ENCODE results near the gene LOXL1. TPM values are rescaled to one million over a fixed set of nuclear protein-coding genes. Genes with fewer than 3 reads are reported as not detected.
A peak's percentile ranks its signal among the peaks of the same experiment; 100 is the strongest.

LOXL1 gene
- total and polyA plus RNA-seq, 3 experiments from 2014 or later, result 1.3 to 3.1 (median 1.5) TPM

DNA sequence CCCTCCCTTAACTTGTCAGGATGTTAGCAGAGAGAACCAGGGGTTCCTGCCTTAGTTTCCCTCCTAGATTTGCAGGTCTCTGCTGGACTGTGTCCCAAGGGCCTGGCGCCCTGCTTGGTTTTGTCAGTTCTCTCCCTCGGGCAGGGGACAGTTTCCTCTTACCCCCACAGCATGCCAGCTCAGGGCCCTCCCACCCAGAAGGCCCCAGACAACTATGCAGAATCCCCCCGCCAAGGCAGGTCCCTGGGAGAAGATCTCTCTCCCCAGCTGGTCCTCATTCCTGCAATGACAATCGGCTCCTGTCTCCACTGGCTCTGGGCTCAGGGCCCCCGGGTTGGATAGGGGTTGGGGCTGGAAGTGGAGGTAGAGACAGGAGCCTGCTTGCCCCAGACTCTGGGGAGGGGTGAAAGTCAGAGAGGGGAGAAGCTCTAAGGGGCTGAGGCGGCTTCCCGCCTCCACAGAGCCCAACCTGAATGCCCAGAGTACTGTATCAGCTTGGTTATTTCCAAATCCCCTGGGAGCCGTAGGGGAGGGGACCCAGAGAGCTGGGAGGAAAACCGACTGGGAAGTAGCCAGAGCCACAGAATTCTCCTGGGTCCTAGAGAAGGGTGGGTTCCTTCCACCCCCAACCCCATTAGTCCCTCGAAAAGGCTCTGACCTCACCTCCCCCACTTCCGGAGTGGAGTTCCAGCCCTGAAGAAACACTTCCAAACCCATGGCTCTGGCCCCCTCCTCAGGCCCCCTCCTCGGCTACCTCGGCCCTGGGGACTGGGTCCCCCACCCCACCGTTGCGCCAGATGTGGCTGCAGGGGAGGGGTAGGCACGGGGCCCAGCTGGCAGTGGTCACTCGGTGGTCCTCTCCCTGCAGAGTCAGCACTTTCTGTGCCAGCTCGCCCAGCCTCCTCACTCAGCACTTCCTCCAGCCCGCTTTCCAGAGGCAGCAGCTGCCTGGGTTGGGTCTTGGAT lies 3.8 kb upstream of the LOXL1 start:
- Histone ChIP-seq H3K27ac (ENCODE audit: low read depth, low read length) (no peak overlapping the region), H3K4me3 (ENCODE audit: low read length) (no peak overlapping the region), H3K4me1 (ENCODE audit: insufficient read depth, low read length) (peaks cover 24% of the 10 kb centered on the region), H3K36me3 (ENCODE audit: insufficient read depth, low read length) (no peaks in the 10 kb centered on the region), H3K9me3 (ENCODE audit: low read length) (no peaks in the 10 kb centered on the region), H3K27me3 (ENCODE audit: insufficient read depth, low read length, poor library complexity, severe bottlenecking) (no peaks in the 10 kb centered on the region)
- ChIA-PET CTCF (interaction anchor here (1.4 to 1.6 kb wide), 2 partner anchors 8 to 13 kb away, joined by 3 read pairs; no protein-coding TSS in a partner anchor), POLR2A (no interaction called here)
- H3K27me3 Mint-ChIP-seq, result no peaks in the 10 kb centered on the region
- peak overlapping the region in 4 of 8 donors; percentile 46 to 80 (median 67) for H3K27ac Mint-ChIP-seq
- peaks cover 15 to 21% (median 17%) of the 10 kb centered on the region in 3 donors for H3K36me3 Mint-ChIP-seq
- H3K9me3 Mint-ChIP-seq, result peaks cover 4 to 7% (median 6%) of the 10 kb centered on the region in 5 donors
- no peak for DNase-seq
- H3K4me1 Mint-ChIP-seq, result peaks cover 31 to 52% (median 39%) of the 10 kb centered on the region in 3 donors
- peak overlapping the region in 1 of 7 donors; percentile 32 for H3K4me3 Mint-ChIP-seq

DNA sequence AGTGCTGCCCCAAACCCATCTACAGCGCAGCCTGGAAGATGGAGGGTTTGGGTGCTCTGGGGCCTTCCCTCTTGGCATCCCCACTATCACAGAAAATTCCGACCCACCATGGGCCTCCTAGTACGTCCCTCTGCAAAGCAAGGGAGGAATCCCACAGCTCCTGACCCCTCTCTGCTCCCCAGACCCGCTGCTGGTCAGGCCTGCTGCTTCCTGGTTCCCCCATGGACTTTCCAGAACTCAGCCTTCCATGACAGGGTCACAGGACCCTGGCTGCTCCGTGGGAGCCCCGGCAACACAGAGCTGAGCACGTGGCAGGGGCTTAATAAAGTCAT lies 3.1 kb upstream of the LOXL1 start:
- Mint-ChIP-seq H3K36me3 (peaks cover 9 to 15% (median 10%) of the 10 kb centered on the region in 3 donors), H3K4me1 (peaks cover 34 to 55% (median 43%) of the 10 kb centered on the region in 3 donors), H3K4me3 (peak overlapping the region in 1 of 7 donors; percentile 18), H3K27ac (peak overlapping the region in 5 of 8 donors; percentile 24 to 80 (median 68)), H3K9me3 (peaks cover under 1 to 3% (median under 1%) of the 10 kb centered on the region in 5 donors), H3K27me3 (no peaks in the 10 kb centered on the region)
- CTCF ChIA-PET, result interaction anchor here (1.4 kb wide), 2 partner anchors 9 to 28 kb away, joined by 3 read pairs; no protein-coding TSS in a partner anchor
- Histone ChIP-seq H3K27ac (ENCODE audit: low read depth, low read length) (no peak overlapping the region), H3K36me3 (ENCODE audit: insufficient read depth, low read length) (no peaks in the 10 kb centered on the region), H3K4me3 (ENCODE audit: low read length) (no peak overlapping the region), H3K4me1 (ENCODE audit: insufficient read depth, low read length) (peaks cover 27% of the 10 kb centered on the region), H3K9me3 (ENCODE audit: low read length) (no peaks in the 10 kb centered on the region), H3K27me3 (ENCODE audit: insufficient read depth, low read length, poor library complexity, severe bottlenecking) (no peaks in the 10 kb centered on the region)
- DNase-seq, result no peak
- POLR2A ChIA-PET, result no interaction called here

GRCh38 chr15:73923488-73924164 lies 2.6 kb upstream of the LOXL1 start:
- H3K4me3 ChIP-seq (ENCODE audit: low read length), result no peak overlapping the region
- H3K27me3 ChIP-seq (ENCODE audit: insufficient read depth, low read length, poor library complexity, severe bottlenecking), result no peaks in the 10 kb centered on the region
- peaks cover 5 to 10% (median 6%) of the 10 kb centered on the region in 3 donors for H3K36me3 Mint-ChIP-seq
- H3K9me3 ChIP-seq (ENCODE audit: low read length), result no peaks in the 10 kb centered on the region
- H3K4me3 Mint-ChIP-seq, result peak overlapping the region in 2 of 7 donors; percentile 36 to 77
- CTCF ChIA-PET, result interaction anchor here (1.0 to 1.4 kb wide), 3 partner anchors 9 to 50 kb away, joined by 3 read pairs; no protein-coding TSS in a partner anchor
- H3K9me3 Mint-ChIP-seq, result no peaks in the 10 kb centered on the region
- H3K27ac ChIP-seq (ENCODE audit: low read depth, low read length), result no peak overlapping the region
- POLR2A ChIA-PET, result interaction anchor here (0.7 kb wide), 1 partner anchor 375 kb away, joined by 3 read pairs; no protein-coding TSS in a partner anchor
- peaks cover 36 to 58% (median 46%) of the 10 kb centered on the region in 3 donors for H3K4me1 Mint-ChIP-seq
- H3K27ac Mint-ChIP-seq, result peak overlapping the region; percentile 68 to 89 (median 82)
- H3K4me1 ChIP-seq (ENCODE audit: insufficient read depth, low read length), result peaks cover 30% of the 10 kb centered on the region
- no peaks in the 10 kb centered on the region for H3K27me3 Mint-ChIP-seq
- no peaks in the 10 kb centered on the region for H3K36me3 ChIP-seq (ENCODE audit: insufficient read depth, low read length)
- no peak for DNase-seq

DNA sequence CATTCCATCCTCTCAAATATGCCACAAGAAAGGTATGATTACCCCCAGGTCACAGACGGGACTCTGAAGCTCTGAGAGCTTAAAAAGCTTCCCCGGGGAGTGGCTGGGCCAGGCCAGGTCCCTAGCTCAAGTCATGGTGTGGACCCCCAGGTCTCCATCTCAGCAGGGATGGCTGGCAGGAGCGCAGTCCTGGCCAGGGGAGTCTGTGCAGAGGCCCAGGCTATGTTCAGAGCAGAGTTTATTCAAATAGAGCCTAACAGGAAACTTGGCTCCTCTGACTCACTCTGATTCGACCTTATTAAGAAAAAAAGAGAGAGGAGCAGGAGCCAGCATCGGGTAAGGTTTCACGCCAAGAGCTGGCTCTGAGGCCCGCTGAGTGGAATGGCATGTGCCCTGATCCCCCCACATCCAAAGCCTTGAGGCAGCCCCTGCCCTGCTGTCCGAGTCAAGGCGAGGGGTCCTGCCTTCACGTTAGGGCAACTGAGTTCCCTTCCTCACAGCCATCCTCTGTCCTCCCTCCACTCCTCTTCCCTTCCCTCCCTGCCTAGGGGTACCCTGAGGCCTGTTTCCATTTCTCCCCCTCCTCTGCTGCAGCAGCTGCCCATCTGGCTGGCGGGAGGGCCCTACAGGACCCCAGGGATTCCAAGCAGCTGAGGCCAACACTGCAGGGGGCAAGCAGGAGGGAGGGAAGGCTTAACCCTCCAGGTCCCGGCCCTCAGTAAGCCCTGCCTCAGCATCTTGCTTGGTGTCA lies 1.9 kb upstream of the LOXL1 start:
- no peaks in the 10 kb centered on the region for H3K9me3 ChIP-seq (ENCODE audit: low read length)
- Mint-ChIP-seq H3K4me1 (peaks cover 37 to 65% (median 52%) of the 10 kb centered on the region in 3 donors), H3K27me3 (no peaks in the 10 kb centered on the region), H3K27ac (peak overlapping the region; percentile 68 to 89 (median 82)), H3K9me3 (no peaks in the 10 kb centered on the region), H3K4me3 (peak overlapping the region in 5 of 7 donors; percentile 10 to 77 (median 44)), H3K36me3 (peaks cover 0 to 4% (median 1%) of the 10 kb centered on the region in 3 donors)
- no peaks in the 10 kb centered on the region for H3K36me3 ChIP-seq (ENCODE audit: insufficient read depth, low read length)
- H3K4me1 ChIP-seq (ENCODE audit: insufficient read depth, low read length), result peaks cover 30% of the 10 kb centered on the region
- no peak for DNase-seq
- H3K4me3 ChIP-seq (ENCODE audit: low read length), result no peak overlapping the region
- H3K27me3 ChIP-seq (ENCODE audit: insufficient read depth, low read length, poor library complexity, severe bottlenecking), result no peaks in the 10 kb centered on the region
- ChIA-PET POLR2A (interaction anchor here (0.7 kb wide), 1 partner anchor 375 kb away, joined by 3 read pairs; no protein-coding TSS in a partner anchor), CTCF (interaction anchor here (0.5 to 1.4 kb wide), 3 partner anchors 27 to 103 kb away, joined by 3 read pairs; no protein-coding TSS in a partner anchor)
- H3K27ac ChIP-seq (ENCODE audit: low read depth, low read length), result no peak overlapping the region

DNA sequence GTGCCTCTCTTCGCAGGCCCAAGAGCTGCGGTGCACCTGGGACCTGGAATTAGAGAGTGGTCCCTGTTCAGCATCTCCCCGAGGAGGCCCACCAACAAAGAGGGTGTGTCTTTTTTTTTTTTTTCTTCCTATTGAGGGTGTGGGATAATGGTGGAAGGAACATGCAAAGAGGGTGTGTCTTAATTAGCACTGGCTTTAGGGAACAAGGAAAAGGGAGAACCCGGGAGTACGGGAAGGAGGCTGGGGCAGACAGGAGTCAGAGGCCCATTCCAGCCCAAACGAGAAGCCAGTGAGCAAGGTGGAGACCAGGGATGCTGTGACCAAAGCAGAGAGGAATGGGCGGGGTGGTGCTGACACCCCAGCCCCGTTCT lies 429 bp upstream of the LOXL1 start:
- no peaks in the 10 kb centered on the region for H3K9me3 Mint-ChIP-seq
- Histone ChIP-seq H3K36me3 (ENCODE audit: insufficient read depth, low read length) (no peaks in the 10 kb centered on the region), H3K9me3 (ENCODE audit: low read length) (no peaks in the 10 kb centered on the region), H3K4me1 (ENCODE audit: insufficient read depth, low read length) (peaks cover 28% of the 10 kb centered on the region), H3K4me3 (ENCODE audit: low read length) (no peak overlapping the region), H3K27me3 (ENCODE audit: insufficient read depth, low read length, poor library complexity, severe bottlenecking) (no peaks in the 10 kb centered on the region), H3K27ac (ENCODE audit: low read depth, low read length) (no peak overlapping the region)
- H3K27me3 Mint-ChIP-seq, result no peaks in the 10 kb centered on the region
- no peak for DNase-seq
- peak overlapping the region; percentile 47 to 84 (median 66) for H3K27ac Mint-ChIP-seq
- no peaks in the 10 kb centered on the region for H3K36me3 Mint-ChIP-seq
- ChIA-PET POLR2A (no interaction called here), CTCF (interaction anchor here (2.5 kb wide), 1 partner anchor 10 kb away, joined by 11 read pairs; no protein-coding TSS in a partner anchor)
- peaks cover 32 to 55% (median 43%) of the 10 kb centered on the region in 3 donors for H3K4me1 Mint-ChIP-seq
- peak overlapping the region; percentile 59 to 89 (median 77) for H3K4me3 Mint-ChIP-seq

GRCh38 chr15:73927003-73927475 lies 777 bp downstream of the LOXL1 start:
- Mint-ChIP-seq H3K9me3 (no peaks in the 10 kb centered on the region), H3K27ac (no peak overlapping the region), H3K27me3 (no peaks in the 10 kb centered on the region), H3K36me3 (no peaks in the 10 kb centered on the region), H3K4me1 (peaks cover 32 to 53% (median 43%) of the 10 kb centered on the region in 3 donors), H3K4me3 (peak overlapping the region in 6 of 7 donors; percentile 28 to 73 (median 54))
- H3K9me3 ChIP-seq (ENCODE audit: low read length), result no peaks in the 10 kb centered on the region
- POLR2A ChIA-PET, result interaction anchor here (0.6 to 0.7 kb wide), 4 partner anchors 24 to 1014 kb away, joined by 3 to 4 read pairs (median 4); no protein-coding TSS in a partner anchor
- H3K27ac ChIP-seq (ENCODE audit: low read depth, low read length), result no peak overlapping the region
- H3K4me1 ChIP-seq (ENCODE audit: insufficient read depth, low read length), result peaks cover 21% of the 10 kb centered on the region
- peak in 3 of 5 donors; percentile 33 to 65 (median 36) for DNase-seq
- H3K4me3 ChIP-seq (ENCODE audit: low read length), result peak overlapping the region; percentile 39
- H3K36me3 ChIP-seq (ENCODE audit: insufficient read depth, low read length), result no peaks in the 10 kb centered on the region
- CTCF ChIA-PET, result interaction anchor here (0.7 to 2.5 kb wide), 26 partner anchors 10 to 135 kb away, joined by 3 to 13 read pairs (median 4); partner anchors contain the start of genes PML and TBC1D21
- no peaks in the 10 kb centered on the region for H3K27me3 ChIP-seq (ENCODE audit: insufficient read depth, low read length, poor library complexity, severe bottlenecking)
